ENCODE measurements around the gene SLC5A10. TPM values are rescaled to one million over a fixed set of nuclear protein-coding genes. Genes with fewer than 3 reads are reported as not detected.

SLC5A10 gene
- total RNA-seq, 1 donor from 2014 or later, result 0.14 TPM

DNA sequence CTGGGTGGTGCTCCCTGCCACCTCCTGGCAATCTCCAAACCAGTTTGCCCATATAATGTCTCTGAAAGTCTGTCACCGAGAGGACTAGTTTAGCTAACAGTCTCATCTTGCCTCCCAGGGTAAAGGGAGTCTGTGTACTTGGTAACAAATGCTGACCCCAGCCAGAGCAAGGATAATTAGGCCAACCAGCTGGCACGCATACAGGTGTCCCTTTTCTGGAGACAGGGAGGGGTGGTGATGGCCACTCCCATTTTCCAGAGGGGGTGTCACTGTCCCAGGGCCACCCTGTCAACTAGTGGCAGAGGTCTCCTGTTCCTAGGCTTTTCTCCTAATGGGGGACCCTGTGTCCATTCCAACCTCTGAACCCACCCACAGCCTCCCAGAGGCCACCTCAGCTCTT, 44.5 kb downstream of the SLC5A10 start:
- DNase-seq (ENCODE audit: low read depth) (no peak), FAIRE-seq (no peak)
- no peaks in the 10 kb centered on the region for H3K27me3 Mint-ChIP-seq (ENCODE audit: low read depth, unreplicated experiment)
- H3K4me2 ChIP-seq (ENCODE audit: low read length), result no peak overlapping the region
- H3K79me2 ChIP-seq (ENCODE audit: insufficient read depth, low read length), result peaks cover 100% of the 10 kb centered on the region
- peaks cover 5% of the 10 kb centered on the region for H3K9me3 ChIP-seq (ENCODE audit: insufficient read depth, low read depth, low read length)
- H3K4me1 ChIP-seq (ENCODE audit: insufficient read depth, low read length), result peaks cover 14% of the 10 kb centered on the region
- H3K36me3 Mint-ChIP-seq (ENCODE audit: low read depth, unreplicated experiment), result peaks cover 18% of the 10 kb centered on the region
- H3K27ac ChIP-seq (ENCODE audit: low read depth, low read length), result no peak overlapping the region
- H3K4me3 ChIP-seq (ENCODE audit: insufficient read depth, low read depth, low read length), result no peak overlapping the region
- H3K9me3 Mint-ChIP-seq (ENCODE audit: unreplicated experiment), result peaks cover 7% of the 10 kb centered on the region
- H3K4me1 Mint-ChIP-seq (ENCODE audit: low read depth, unreplicated experiment), result no peaks in the 10 kb centered on the region
- peaks cover 89% of the 10 kb centered on the region for H4K20me1 ChIP-seq (ENCODE audit: insufficient read depth, low read length)
- no peak overlapping the region for H3K4me3 Mint-ChIP-seq (ENCODE audit: unreplicated experiment)
- H3K27ac Mint-ChIP-seq (ENCODE audit: unreplicated experiment), result no peak overlapping the region
- TF ChIP-seq, protein P1, sequence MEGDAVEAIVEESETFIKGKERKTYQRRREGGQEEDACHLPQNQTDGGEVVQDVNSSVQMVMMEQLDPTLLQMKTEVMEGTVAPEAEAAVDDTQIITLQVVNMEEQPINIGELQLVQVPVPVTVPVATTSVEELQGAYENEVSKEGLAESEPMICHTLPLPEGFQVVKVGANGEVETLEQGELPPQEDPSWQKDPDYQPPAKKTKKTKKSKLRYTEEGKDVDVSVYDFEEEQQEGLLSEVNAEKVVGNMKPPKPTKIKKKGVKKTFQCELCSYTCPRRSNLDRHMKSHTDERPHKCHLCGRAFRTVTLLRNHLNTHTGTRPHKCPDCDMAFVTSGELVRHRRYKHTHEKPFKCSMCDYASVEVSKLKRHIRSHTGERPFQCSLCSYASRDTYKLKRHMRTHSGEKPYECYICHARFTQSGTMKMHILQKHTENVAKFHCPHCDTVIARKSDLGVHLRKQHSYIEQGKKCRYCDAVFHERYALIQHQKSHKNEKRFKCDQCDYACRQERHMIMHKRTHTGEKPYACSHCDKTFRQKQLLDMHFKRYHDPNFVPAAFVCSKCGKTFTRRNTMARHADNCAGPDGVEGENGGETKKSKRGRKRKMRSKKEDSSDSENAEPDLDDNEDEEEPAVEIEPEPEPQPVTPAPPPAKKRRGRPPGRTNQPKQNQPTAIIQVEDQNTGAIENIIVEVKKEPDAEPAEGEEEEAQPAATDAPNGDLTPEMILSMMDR (IDR thresholded peaks at IDR 0.05; ENCODE audit: insufficient read depth, low read depth, low read length), result no peak
- no peak overlapping the region for H2AFZ ChIP-seq (ENCODE audit: low read depth, low read length)
- no peak overlapping the region for H3K9ac ChIP-seq (ENCODE audit: low read length)
- H3K27me3 ChIP-seq (ENCODE audit: insufficient read depth, low read length), result no peaks in the 10 kb centered on the region
- peaks cover 7% of the 10 kb centered on the region for H3K36me3 ChIP-seq (ENCODE audit: insufficient read depth, low read length)

DNA sequence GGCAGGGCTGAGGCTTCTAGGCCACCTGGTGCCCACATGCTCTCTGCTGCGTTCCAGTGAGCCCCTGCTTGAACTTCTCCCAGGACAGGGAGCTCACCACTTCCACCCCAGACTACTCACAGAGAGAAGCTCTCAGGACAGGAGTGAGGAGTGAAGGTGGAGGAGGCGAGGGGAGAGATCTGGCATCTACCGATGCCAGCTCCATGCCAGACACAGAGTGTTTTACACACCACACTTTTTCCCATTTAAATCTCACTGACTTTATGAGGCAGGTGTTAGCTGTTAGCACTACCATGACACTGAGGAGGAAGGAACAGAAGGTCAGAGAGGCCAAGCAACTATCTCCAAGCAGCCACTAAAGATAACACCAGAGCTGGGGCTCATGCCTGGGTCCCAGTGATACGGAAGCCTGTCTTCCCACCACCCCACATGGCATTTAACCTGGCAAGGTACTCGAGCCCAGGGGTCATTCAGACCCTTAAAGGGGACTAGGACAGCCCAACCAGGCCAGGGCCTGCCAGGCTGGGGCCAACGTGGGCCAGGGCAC, 45.8 kb downstream of the SLC5A10 start:
- DNase-seq (ENCODE audit: low read depth), result no peak
- Histone ChIP-seq H3K9ac (ENCODE audit: low read length) (no peak overlapping the region), H3K79me2 (ENCODE audit: insufficient read depth, low read length) (peaks cover 100% of the 10 kb centered on the region), H3K27me3 (ENCODE audit: insufficient read depth, low read length) (no peaks in the 10 kb centered on the region), H3K4me3 (ENCODE audit: insufficient read depth, low read depth, low read length) (no peak overlapping the region), H3K27ac (ENCODE audit: low read depth, low read length) (no peak overlapping the region), H3K4me1 (ENCODE audit: insufficient read depth, low read length) (peaks cover 26% of the 10 kb centered on the region), H3K4me2 (ENCODE audit: low read length) (no peak overlapping the region), H4K20me1 (ENCODE audit: insufficient read depth, low read length) (peaks cover 92% of the 10 kb centered on the region), H3K36me3 (ENCODE audit: insufficient read depth, low read length) (peaks cover 7% of the 10 kb centered on the region), H3K9me3 (ENCODE audit: insufficient read depth, low read depth, low read length) (peaks cover 5% of the 10 kb centered on the region), H2AFZ (ENCODE audit: low read depth, low read length) (no peak overlapping the region)
- peaks cover 19% of the 10 kb centered on the region for H3K36me3 Mint-ChIP-seq (ENCODE audit: low read depth, unreplicated experiment)
- H3K4me1 Mint-ChIP-seq (ENCODE audit: low read depth, unreplicated experiment), result peaks cover 8% of the 10 kb centered on the region
- H3K4me3 Mint-ChIP-seq (ENCODE audit: unreplicated experiment), result no peak overlapping the region
- no peak for FAIRE-seq
- no peaks in the 10 kb centered on the region for H3K27me3 Mint-ChIP-seq (ENCODE audit: low read depth, unreplicated experiment)
- peaks cover 7% of the 10 kb centered on the region for H3K9me3 Mint-ChIP-seq (ENCODE audit: unreplicated experiment)
- TF ChIP-seq, protein P1 (IDR thresholded peaks at IDR 0.05; ENCODE audit: insufficient read depth, low read depth, low read length), result no peak
- TF ChIP-seq EZH2 (IDR thresholded peaks at IDR 0.05; ENCODE audit: insufficient read depth, low read length), result no peak
- no peak overlapping the region for H3K27ac Mint-ChIP-seq (ENCODE audit: unreplicated experiment)

DNA sequence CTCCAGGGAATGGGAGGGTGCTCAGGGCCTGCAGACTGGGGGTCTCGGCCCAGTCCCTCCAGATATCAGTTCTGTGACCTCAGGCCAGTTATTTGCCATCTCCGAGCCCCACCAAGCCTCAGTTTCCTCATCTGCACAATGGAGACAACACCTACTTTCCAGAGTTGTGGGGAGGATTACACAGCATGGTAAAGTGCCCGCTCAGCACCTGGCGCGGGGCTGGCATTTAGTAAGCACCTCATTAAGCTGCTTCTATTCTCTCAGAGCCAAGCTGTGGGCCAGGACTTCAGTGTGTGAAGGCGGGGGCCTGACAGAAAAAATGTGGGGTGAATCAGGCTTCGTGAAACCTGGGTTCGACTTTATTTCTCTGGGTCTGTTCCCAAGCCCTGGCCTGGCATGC, 47.4 kb downstream of the SLC5A10 start:
- Histone ChIP-seq H2AFZ (ENCODE audit: low read depth, low read length) (no peak overlapping the region), H3K9me3 (ENCODE audit: insufficient read depth, low read depth, low read length) (peaks cover 5% of the 10 kb centered on the region), H3K9ac (ENCODE audit: low read length) (no peak overlapping the region), H4K20me1 (ENCODE audit: insufficient read depth, low read length) (peaks cover 85% of the 10 kb centered on the region), H3K79me2 (ENCODE audit: insufficient read depth, low read length) (peaks cover 97% of the 10 kb centered on the region), H3K36me3 (ENCODE audit: insufficient read depth, low read length) (peaks cover 7% of the 10 kb centered on the region), H3K4me3 (ENCODE audit: insufficient read depth, low read depth, low read length) (no peak overlapping the region), H3K4me1 (ENCODE audit: insufficient read depth, low read length) (peaks cover 37% of the 10 kb centered on the region), H3K27ac (ENCODE audit: low read depth, low read length) (no peak overlapping the region), H3K27me3 (ENCODE audit: insufficient read depth, low read length) (no peaks in the 10 kb centered on the region), H3K4me2 (ENCODE audit: low read length) (no peak overlapping the region)
- H3K36me3 Mint-ChIP-seq (ENCODE audit: low read depth, unreplicated experiment), result peaks cover 20% of the 10 kb centered on the region
- FAIRE-seq, result no peak
- no peak overlapping the region for H3K27ac Mint-ChIP-seq (ENCODE audit: unreplicated experiment)
- no peak overlapping the region for H3K4me3 Mint-ChIP-seq (ENCODE audit: unreplicated experiment)
- peaks cover 8% of the 10 kb centered on the region for H3K4me1 Mint-ChIP-seq (ENCODE audit: low read depth, unreplicated experiment)
- H3K9me3 Mint-ChIP-seq (ENCODE audit: unreplicated experiment), result peaks cover 7% of the 10 kb centered on the region
- no peak for TF ChIP-seq EZH2 (IDR thresholded peaks at IDR 0.05; ENCODE audit: insufficient read depth, low read length)
- TF ChIP-seq, protein P1 (IDR thresholded peaks at IDR 0.05; ENCODE audit: insufficient read depth, low read depth, low read length), result no peak
- DNase-seq (ENCODE audit: low read depth), result no peak
- no peaks in the 10 kb centered on the region for H3K27me3 Mint-ChIP-seq (ENCODE audit: low read depth, unreplicated experiment)
